Upper lobe of left lung (tissue), 6 donors: ENCODE measurements around the gene NACC2. TPM values are rescaled to one million over a fixed set of nuclear protein-coding genes. Genes with fewer than 3 reads are reported as not detected.

Source experiments
- ATAC-seq, 2 donors: fragments of 200-7000 bp; cut with Tn5 transposase; one replicate each; pipeline ENCODE4 v1.9.1; 2022; ENCODE audit warnings: mild to moderate bottlenecking in 2 of 2, moderate library complexity in 2 of 2; ENCODE audit not compliant: low FRiP score in 2 of 2
- DNase-seq, 2 donors: peaks; one replicate each; pipeline ENCODE4 v3.0.0-alpha.2; 2019 to 2020
- H3K27ac ChIP-seq, 4 donors: fragments of 200-600 bp; sonication (generic); one replicate each; pipeline ENCODE4 v1.5.1; 2016 to 2019
- H3K27me3 ChIP-seq, 4 donors: fragments of 200-600 bp; sonication (generic); one replicate each; pipeline ENCODE4 v1.5.1; 2017 to 2019
- H3K36me3 ChIP-seq, 4 donors: fragments of 200-600 bp; sonication (generic); one replicate each; pipeline ENCODE4 v1.5.1; 2016 to 2019
- H3K4me1 ChIP-seq, 4 donors: fragments of 200-600 bp; sonication (generic); one replicate each; pipeline ENCODE4 v1.5.1; 2018 to 2019
- H3K4me3 ChIP-seq, 4 donors: fragments of 200-600 bp; sonication (generic); one replicate each; pipeline ENCODE4 v1.5.1; 2017 to 2019; ENCODE audit warnings: mild to moderate bottlenecking in 2 of 4, moderate library complexity in 1 of 4
- H3K9me3 ChIP-seq, 4 donors: fragments of 200-600 bp; sonication (generic); one replicate each; pipeline ENCODE4 v1.5.1; 2018 to 2019
- CTCF ChIP-seq, 6 experiments: fragments of 450-650 bp in 4 of 6; fragments of 200-600 bp in 2 of 6; sonication (generic) in 2 of 6; IDR thresholded peaks; one replicate each; pipeline ENCODE4 v1.5.1; 2016 to 2019; ENCODE audit warnings: antibody characterized with exemption in 6 of 6
- EP300 ChIP-seq, 4 donors: sonication (generic); formaldehyde crosslinking; IDR thresholded peaks; one replicate each; pipeline ENCODE4 v1.5.1; 2017; ENCODE audit warnings: antibody characterized with exemption in 4 of 4, control low read depth in 2 of 4
- POLR2A ChIP-seq, 4 donors: fragments of 450-650 bp; IDR thresholded peaks; one replicate each; pipeline ENCODE4 v1.5.1; 2016 to 2017; ENCODE audit warnings: antibody characterized with exemption in 4 of 4, mild to moderate bottlenecking in 2 of 4
- POLR2AphosphoS5 ChIP-seq, 2 donors: sonication (generic); formaldehyde crosslinking; IDR thresholded peaks; one replicate each; pipeline ENCODE4 v1.5.1; 2017; ENCODE audit warnings: antibody characterized with exemption in 2 of 2
- WGBS, 2 donors: methylation state at CpG; one replicate each; pipeline ENCODE4 v1.1.5; 2017 to 2018; 5-methylcytosine and 5-hydroxymethylcytosine counted together
- total RNA-seq, 6 donors: library from RNA; depleted of rRNA in 4 of 6; stranded (reverse); fragments of >200 nt in 4 of 6; gene quantifications; one replicate each; pipeline versions ENCODE4 v1.1.0 to v1.2.1, GENCODE V29; 2016 to 2021
- donor health status: DM: no; HTN: no; CAD: no; lungs with moderate emphysema.
- donor health status: DM: no; HTN: yes; CAD: no; lungs with severe emphysema.

NACC2 gene
- total RNA-seq, 6 donors from 2014 or later: 16.8 to 38.4 (median 31.3) TPM

GRCh38 chr9:136142414-136142796 is 47.3 kb upstream of the NACC2 start:
- H3K36me3 ChIP-seq: no peaks in the 10 kb centered on the region
- WGBS, 2 donors: 68 to 78% methylated on average over 6 of the region's 6 CpGs
- no peaks in the 10 kb centered on the region for H3K4me1 ChIP-seq
- no peaks in the 10 kb centered on the region for H3K9me3 ChIP-seq
- no peak overlapping the region for H3K27ac ChIP-seq
- H3K27me3 ChIP-seq: peaks cover 0 to 8% (median 4%) of the 10 kb centered on the region in 4 donors
- TF ChIP-seq POLR2AphosphoS5 (IDR thresholded peaks at IDR 0.05): no peak
- no peak for TF ChIP-seq EP300 (IDR thresholded peaks at IDR 0.05)
- TF ChIP-seq CTCF (IDR thresholded peaks at IDR 0.05): no peak
- TF ChIP-seq POLR2A (IDR thresholded peaks at IDR 0.05): no peak
- H3K4me3 ChIP-seq: no peak overlapping the region
- DNase-seq: no peak
- ATAC-seq: no peak

- Histone ChIP-seq H3K4me1 (no peaks in the 10 kb centered on the region), H3K27me3 (peaks cover 0 to 5% (median 2%) of the 10 kb centered on the region in 4 donors), H3K36me3 (no peaks in the 10 kb centered on the region), H3K27ac (no peak overlapping the region), H3K9me3 (no peaks in the 10 kb centered on the region), H3K4me3 (no peak overlapping the region)
- DNase-seq (peak in 1 of 2 donors; percentile 79), ATAC-seq (no peak)
- 65 to 81% methylated on average over 8 to 18 of the region's 19 CpGs for WGBS, 2 donors
- no peak for TF ChIP-seq POLR2A (IDR thresholded peaks at IDR 0.05)
Observed at GRCh38 chr9:136141682-136142413, 46.8 kb upstream of the NACC2 start.

DNA sequence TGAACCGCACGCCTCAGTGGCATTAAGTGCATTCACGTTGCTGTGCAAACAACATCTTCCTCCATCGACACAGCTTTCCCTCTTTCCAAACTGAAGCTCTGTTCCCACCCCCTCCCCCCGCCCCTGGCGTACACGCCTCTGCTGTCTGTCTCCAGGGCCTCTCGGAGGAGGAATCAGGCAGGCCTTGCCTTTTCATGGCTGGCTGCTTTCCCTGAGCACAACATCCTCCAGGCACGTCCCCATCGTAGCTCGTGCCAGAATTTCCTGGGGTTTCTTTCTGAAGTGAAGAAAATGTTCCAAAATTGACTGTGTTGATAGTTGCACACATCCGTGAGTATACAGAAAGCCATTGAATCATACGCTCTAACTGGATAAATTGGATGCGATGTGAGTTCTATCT is 45.9 kb upstream of the NACC2 start:
- Histone ChIP-seq H3K27ac (no peak overlapping the region), H3K4me1 (no peaks in the 10 kb centered on the region), H3K27me3 (peaks cover 0 to 5% (median 2%) of the 10 kb centered on the region in 4 donors), H3K9me3 (no peaks in the 10 kb centered on the region), H3K4me3 (no peak overlapping the region), H3K36me3 (no peaks in the 10 kb centered on the region)
- no peak for TF ChIP-seq POLR2AphosphoS5 (IDR thresholded peaks at IDR 0.05)
- TF ChIP-seq CTCF (IDR thresholded peaks at IDR 0.05): no peak
- no peak for TF ChIP-seq POLR2A (IDR thresholded peaks at IDR 0.05)
- no peak for ATAC-seq
- WGBS, 2 donors: 70 to 77% methylated on average over 13 to 14 of the region's 14 CpGs
- DNase-seq: no peak

DNA sequence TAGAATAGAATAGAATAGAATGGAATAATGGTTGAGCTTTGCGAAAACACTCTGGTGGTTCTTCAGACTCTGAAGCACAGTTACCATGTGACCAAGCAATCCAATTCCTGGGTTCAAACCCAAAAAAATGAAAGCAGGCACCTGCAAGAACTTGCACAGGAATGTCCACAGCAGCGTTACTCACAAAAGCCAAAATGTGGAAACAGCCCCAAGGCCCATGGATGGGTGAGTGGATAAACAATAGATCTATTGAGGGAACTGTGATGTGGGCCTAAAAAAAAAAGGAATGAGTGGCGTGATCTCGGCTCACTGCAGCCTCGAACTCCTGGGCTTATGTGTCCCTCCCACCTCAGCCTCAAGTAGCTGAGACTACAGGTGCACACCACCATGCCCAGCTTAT is 45.0 kb upstream of the NACC2 start:
- TF ChIP-seq POLR2AphosphoS5 (IDR thresholded peaks at IDR 0.05) (no peak), POLR2A (IDR thresholded peaks at IDR 0.05) (no peak), CTCF (IDR thresholded peaks at IDR 0.05) (no peak), EP300 (IDR thresholded peaks at IDR 0.05) (no peak)
- Histone ChIP-seq H3K9me3 (no peaks in the 10 kb centered on the region), H3K27me3 (peaks cover 0 to 5% (median 2%) of the 10 kb centered on the region in 4 donors), H3K4me1 (no peaks in the 10 kb centered on the region), H3K36me3 (no peaks in the 10 kb centered on the region), H3K4me3 (no peak overlapping the region), H3K27ac (no peak overlapping the region)
- 76 to 85% methylated on average over 5 of the region's 5 CpGs for WGBS, 2 donors
- DNase-seq (no peak), ATAC-seq (no peak)

GRCh38 chr9:136138566-136138965 is 43.5 kb upstream of the NACC2 start:
- no peak for ATAC-seq
- peaks cover 0 to 14% (median 5%) of the 10 kb centered on the region in 4 donors for H3K27me3 ChIP-seq
- no peak overlapping the region for H3K4me3 ChIP-seq
- DNase-seq: peak in 1 of 2 donors; percentile 33
- no peak overlapping the region for H3K27ac ChIP-seq
- 17 to 21% methylated on average over 5 to 9 of the region's 9 CpGs for WGBS, 2 donors
- peaks cover 2 to 4% (median 3%) of the 10 kb centered on the region in 4 donors for H3K4me1 ChIP-seq
- no peaks in the 10 kb centered on the region for H3K9me3 ChIP-seq
- peak in 2 of 6 experiments; percentile 13 to 17 for TF ChIP-seq CTCF (IDR thresholded peaks at IDR 0.05)
- TF ChIP-seq POLR2A (IDR thresholded peaks at IDR 0.05): no peak
- no peak for TF ChIP-seq POLR2AphosphoS5 (IDR thresholded peaks at IDR 0.05)
- TF ChIP-seq EP300 (IDR thresholded peaks at IDR 0.05): no peak
- H3K36me3 ChIP-seq: no peaks in the 10 kb centered on the region
